ENCODE measurements around the gene FAM200B.

DNA sequence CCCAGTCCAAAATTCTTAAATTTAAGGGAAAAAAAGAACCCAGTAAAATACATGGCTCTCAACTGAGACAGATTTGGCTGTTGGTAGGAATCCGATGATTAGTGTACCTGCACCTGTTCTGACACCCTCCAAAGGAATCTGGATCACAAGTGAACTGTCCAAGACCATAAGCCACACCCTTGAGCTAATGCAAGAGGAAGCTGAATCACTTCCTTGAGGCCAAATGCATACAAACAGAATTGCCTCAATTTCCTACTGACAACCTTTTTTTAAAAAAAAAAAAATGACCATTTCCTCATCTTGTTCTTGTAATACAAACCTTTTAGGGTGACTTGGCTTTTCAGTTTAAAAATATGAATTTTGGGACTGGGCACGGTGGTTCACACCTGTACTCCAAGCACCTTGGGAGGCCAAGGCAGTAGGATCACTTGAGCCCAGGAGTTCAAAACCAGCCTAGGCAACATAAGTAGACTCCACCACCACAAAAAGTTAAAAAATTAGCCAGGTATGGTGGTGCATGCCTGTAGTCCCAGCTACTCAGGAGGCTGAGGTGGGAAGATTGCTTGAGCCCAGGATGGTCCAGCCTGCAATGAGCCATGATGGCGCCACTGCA, 15.8 kb upstream of the FAM200B start:
- TF ChIP-seq, protein P1, sequence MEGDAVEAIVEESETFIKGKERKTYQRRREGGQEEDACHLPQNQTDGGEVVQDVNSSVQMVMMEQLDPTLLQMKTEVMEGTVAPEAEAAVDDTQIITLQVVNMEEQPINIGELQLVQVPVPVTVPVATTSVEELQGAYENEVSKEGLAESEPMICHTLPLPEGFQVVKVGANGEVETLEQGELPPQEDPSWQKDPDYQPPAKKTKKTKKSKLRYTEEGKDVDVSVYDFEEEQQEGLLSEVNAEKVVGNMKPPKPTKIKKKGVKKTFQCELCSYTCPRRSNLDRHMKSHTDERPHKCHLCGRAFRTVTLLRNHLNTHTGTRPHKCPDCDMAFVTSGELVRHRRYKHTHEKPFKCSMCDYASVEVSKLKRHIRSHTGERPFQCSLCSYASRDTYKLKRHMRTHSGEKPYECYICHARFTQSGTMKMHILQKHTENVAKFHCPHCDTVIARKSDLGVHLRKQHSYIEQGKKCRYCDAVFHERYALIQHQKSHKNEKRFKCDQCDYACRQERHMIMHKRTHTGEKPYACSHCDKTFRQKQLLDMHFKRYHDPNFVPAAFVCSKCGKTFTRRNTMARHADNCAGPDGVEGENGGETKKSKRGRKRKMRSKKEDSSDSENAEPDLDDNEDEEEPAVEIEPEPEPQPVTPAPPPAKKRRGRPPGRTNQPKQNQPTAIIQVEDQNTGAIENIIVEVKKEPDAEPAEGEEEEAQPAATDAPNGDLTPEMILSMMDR (IDR thresholded peaks at IDR 0.05; ENCODE audit: low read depth, low read length, poor library complexity, severe bottlenecking): no peak
- TF ChIP-seq EZH2phosphoT487 (IDR thresholded peaks at IDR 0.05; ENCODE audit: borderline replicate concordance, low read length): no peak
